ENCODE measurements around the gene CDH8. TPM values are rescaled to one million over a fixed set of nuclear protein-coding genes. Genes with fewer than 3 reads are reported as not detected.

The CDH8 gene
- total RNA-seq, 1 donor from 2014 or later = 9.4 TPM

- no peak for DNase-seq
Measured at GRCh38 chr16:62029947-62030346, 6.3 kb downstream of the CDH8 start.

GRCh38 chr16:62022688-62023087 is 13.6 kb downstream of the CDH8 start:
- DNase-seq = no peak

GRCh38 chr16:62021161-62021581 is 15.1 kb downstream of the CDH8 start:
- DNase-seq = peak; percentile 24

GRCh38 chr16:62020681-62021080 is 15.6 kb downstream of the CDH8 start:
- no peak for DNase-seq

GRCh38 chr16:62019851-62020250 is 16.4 kb downstream of the CDH8 start:
- DNase-seq = no peak

DNA sequence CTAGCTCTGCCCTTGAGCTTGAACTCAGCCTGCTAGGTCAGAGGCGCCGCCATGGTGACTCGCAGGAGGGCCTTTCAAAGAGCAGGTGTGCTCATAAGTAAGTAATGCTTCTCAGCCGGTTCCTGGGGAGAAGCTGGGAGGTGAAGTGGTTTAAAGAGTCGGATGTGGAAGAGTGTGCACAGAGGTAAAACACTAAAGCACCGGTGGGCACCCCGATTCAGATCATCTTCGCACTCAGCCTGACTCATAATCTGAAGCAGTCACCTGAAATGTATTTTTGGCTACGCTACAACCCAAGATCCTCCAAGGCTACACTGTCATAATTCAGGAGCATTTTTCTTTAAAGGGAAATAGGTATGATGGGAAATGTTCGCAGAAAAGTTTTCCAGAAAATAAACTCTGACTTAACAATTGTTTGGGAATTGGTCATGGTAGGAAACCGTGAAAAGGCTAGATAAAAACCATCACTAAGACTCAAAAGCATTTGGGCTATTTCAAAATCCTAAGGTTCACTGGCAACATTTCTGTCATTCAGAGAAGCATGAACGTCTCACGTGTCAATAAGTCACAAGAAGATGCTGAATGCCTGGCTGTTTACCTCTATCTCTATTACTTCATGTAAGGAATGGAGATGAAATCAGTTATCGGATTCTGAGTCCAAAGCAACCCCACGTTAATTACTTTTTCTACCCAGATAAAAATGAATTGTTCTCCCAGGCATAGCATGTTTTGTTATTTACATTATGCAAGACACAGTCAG is 17.8 kb downstream of the CDH8 start:
- no peak for DNase-seq

- no peak for DNase-seq
Measured at GRCh38 chr16:62014319-62014923, 21.8 kb downstream of the CDH8 start.

- no peak for DNase-seq
Measured at GRCh38 chr16:62010186-62010585, 26.1 kb downstream of the CDH8 start.

DNA sequence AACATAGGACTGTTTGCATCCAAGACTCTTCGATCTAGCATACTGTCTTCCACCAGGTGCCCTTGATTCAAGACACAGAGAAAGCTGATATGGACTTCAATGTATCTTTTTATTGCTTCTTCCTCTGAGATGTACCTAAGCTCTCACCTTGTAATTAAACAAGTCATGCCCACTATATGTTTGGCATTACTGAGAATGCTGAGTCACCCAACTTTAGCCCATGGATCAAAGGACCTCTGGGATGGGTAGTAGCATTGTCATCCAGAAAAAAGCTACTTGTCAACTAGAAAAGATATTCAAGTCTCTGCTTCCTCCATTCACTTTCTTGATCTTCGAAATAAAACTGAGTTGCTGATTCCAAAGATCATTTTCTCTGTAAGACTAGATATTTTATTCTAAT is 37.8 kb downstream of the CDH8 start:
- no peak for DNase-seq

DNA sequence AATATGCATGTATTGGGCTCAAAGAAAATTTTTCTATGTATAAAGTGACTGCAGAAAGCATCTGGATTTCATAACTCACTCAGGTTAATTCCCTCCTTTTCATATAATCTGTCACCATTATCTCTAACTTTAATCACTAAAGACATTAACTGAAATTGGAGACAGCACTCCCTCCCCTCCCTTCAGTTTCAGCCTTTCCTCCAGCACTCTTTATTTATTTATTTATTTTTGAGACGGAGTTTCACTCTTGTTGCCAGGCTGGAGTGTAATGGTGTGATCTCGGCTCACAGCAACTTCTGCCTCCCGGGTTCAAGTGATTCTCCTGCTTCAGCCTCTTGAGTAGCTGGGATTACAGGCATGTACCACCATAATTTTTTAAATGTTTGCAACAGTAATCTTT is 43.1 kb downstream of the CDH8 start:
- DNase-seq = no peak

DNA sequence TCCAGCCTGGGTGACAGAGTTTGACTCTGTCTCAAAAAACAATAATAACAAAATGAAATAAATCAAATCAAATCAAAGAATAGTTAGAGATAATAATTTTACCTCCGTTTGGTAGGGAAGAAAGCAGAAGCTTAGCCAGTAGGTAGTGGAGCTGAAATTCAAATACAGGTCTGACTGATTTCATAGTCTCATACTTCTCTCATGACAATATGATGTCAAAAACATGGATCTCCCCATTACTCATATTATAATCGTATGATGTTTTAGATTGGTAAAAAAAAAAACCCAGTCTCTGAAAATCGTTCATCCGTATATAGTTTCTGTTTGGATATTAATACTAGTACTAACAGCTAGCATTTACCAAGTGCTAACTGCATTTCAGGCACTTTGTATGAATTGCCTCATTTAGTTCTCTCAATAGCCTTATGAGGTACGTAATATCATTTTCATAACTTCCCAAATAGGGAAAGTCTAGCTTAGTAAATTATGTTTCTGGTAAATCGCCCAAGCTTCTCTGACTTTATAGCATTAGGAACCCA is 48.7 kb downstream of the CDH8 start:
- DNase-seq = no peak

DNA sequence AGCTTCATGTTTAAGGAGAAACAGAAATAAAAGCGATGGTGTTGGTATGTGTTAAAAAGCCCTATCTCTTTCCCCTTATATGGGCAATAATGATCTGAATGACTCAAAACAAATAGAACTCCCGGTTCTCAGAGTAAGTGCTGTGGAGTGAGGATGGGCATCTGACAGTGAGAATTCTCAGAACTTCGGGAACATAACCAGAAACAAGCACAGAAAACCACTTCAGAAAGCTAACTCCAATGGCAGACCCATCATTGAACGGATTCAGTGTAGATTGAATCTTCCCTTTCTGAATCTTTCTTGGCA is 67.2 kb downstream of the CDH8 start:
- DNase-seq = no peak

- DNase-seq = peak; percentile 2
Measured at GRCh38 chr16:61968242-61969076, 67.8 kb downstream of the CDH8 start.

- DNase-seq = no peak
Measured at GRCh38 chr16:61957075-61957855, 79.0 kb downstream of the CDH8 start.

DNA sequence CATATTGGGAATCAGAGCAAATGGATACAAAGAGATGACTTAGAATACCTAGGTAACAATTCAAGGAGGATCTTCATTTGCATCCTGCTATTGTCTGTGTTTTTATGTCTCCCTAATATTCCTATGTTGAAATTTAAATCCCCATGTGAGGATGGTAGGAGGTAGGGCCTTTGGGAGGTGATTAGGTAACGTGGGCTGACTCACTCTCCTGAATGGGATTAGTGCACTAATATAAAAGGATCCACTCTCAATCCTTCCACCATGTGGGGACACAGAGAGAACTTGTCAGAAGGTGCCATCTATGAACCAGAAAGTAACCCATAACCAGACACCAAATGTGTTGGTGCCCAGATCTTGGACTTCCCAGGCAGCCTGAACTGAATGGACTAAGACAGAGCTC is 83.4 kb downstream of the CDH8 start:
- no peak for DNase-seq

GRCh38 chr16:61948414-61948813 is 87.8 kb downstream of the CDH8 start:
- no peak for DNase-seq

- DNase-seq = no peak
Measured at GRCh38 chr16:61946019-61946418, 90.2 kb downstream of the CDH8 start.

- no peak for DNase-seq
Measured at GRCh38 chr16:61945511-61945910, 90.7 kb downstream of the CDH8 start.

GRCh38 chr16:61944004-61944403 is 92.2 kb downstream of the CDH8 start:
- no peak for DNase-seq

DNA sequence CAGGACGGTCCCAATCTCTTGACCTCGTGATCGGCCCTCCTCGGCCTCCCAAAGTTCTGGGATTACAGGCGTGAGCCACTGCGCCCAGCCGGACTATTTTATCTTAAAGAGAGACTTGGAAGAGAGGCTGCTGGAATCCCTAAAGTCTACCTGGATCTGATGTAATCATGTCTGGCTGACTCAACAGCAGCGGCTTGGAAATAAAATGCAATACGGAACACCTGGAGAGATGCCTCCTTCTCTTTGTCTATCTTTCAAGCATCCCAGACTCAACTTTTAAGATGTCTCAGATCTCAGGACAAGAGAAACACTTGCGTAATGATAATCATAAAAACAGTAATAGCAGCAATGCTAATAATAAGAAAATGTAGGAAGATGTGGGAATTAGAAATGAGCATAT is 95.6 kb downstream of the CDH8 start:
- no peak for DNase-seq

GRCh38 chr16:61937646-61938045 is 98.6 kb downstream of the CDH8 start:
- no peak for DNase-seq

- peak; percentile 10 for DNase-seq
Measured at GRCh38 chr16:61936522-61936921, 99.7 kb downstream of the CDH8 start.

Measured in tongue (tissue), 2 donors.